T-helper 17 cell (primary cell): Measurements from ENCODE around the gene AMZ2. TPM values are rescaled to one million over a fixed set of nuclear protein-coding genes. Genes with fewer than 3 reads are reported as not detected.
"Not testable (repeated sequence)": the region's sequence is repeated elsewhere in the genome, so short reads cannot be mapped to it uniquely, and the experiment has no call there.

ENCODE experiments used
- ATAC-seq: fragments of 150-1000 bp; cut with Tn5 transposase; 2 replicates; pipeline ENCODE4 v1.10.0; 2021; ENCODE audit warnings: mild to moderate bottlenecking, moderate library complexity
- DNase-seq, 3 donors: peaks; one replicate each; pipeline versions ENCODE4 v3.0.0 to v3.0.0-alpha.2; 2020 to 2021
- H3K9me3 ChIP-seq: one replicate; pipeline ENCODE4 v1.7.0; 2013; ENCODE audit warnings: low read length, mild to moderate bottlenecking; ENCODE audit not compliant: control insufficient read depth, poor library complexity, severe bottlenecking
- H3K27ac Mint-ChIP-seq: one replicate; pipeline ENCODE4 v1.8.0; 2022; ENCODE audit warnings: mild to moderate bottlenecking, moderate library complexity, mixed read lengths
- H3K27me3 Mint-ChIP-seq: one replicate; pipeline ENCODE4 v1.8.0; 2022; ENCODE audit warnings: mixed read lengths
- H3K36me3 Mint-ChIP-seq: one replicate; pipeline ENCODE4 v1.8.0; 2022; ENCODE audit warnings: low read depth, mixed read lengths
- H3K4me1 Mint-ChIP-seq: one replicate; pipeline ENCODE4 v1.8.0; 2022; ENCODE audit warnings: mild to moderate bottlenecking, mixed read lengths
- H3K4me3 Mint-ChIP-seq: one replicate; pipeline ENCODE4 v1.8.0; 2022; ENCODE audit warnings: mild to moderate bottlenecking, moderate library complexity, mixed read lengths
- total RNA-seq, 4 donors: library from RNA in 2 of 4; stranded (reverse) in 2 of 4; gene quantifications; one replicate each; pipeline ENCODE4 v1.2.3 and lab custom pipeline; 2022 to 2026

AMZ2 gene
- total RNA-seq, 2 donors from 2014 or later, result 57.7 to 58.5 TPM

GRCh38 chr17:68228817-68229570 is 18.8 kb upstream of the AMZ2 start:
- Mint-ChIP-seq H3K4me1 (peaks cover 15% of the 10 kb centered on the region), H3K27me3 (no peaks in the 10 kb centered on the region), H3K4me3 (peak overlapping the region; percentile 41), H3K27ac (peak overlapping the region; percentile 89), H3K36me3 (peaks cover 6% of the 10 kb centered on the region)
- no peaks in the 10 kb centered on the region for H3K9me3 ChIP-seq
- no peak for DNase-seq
- no peak for ATAC-seq

GRCh38 chr17:68229619-68230018 is 18.2 kb upstream of the AMZ2 start:
- ATAC-seq, result no peak
- H3K4me3 Mint-ChIP-seq, result no peak overlapping the region
- DNase-seq, result no peak
- H3K9me3 ChIP-seq, result no peaks in the 10 kb centered on the region
- H3K27ac Mint-ChIP-seq, result peak overlapping the region; percentile 51
- peaks cover 6% of the 10 kb centered on the region for H3K36me3 Mint-ChIP-seq
- H3K27me3 Mint-ChIP-seq, result no peaks in the 10 kb centered on the region
- peaks cover 15% of the 10 kb centered on the region for H3K4me1 Mint-ChIP-seq

- H3K27ac Mint-ChIP-seq, result not testable (repeated sequence)
Measured at GRCh38 chr17:68231131-68231530, 16.7 kb upstream of the AMZ2 start.

DNA sequence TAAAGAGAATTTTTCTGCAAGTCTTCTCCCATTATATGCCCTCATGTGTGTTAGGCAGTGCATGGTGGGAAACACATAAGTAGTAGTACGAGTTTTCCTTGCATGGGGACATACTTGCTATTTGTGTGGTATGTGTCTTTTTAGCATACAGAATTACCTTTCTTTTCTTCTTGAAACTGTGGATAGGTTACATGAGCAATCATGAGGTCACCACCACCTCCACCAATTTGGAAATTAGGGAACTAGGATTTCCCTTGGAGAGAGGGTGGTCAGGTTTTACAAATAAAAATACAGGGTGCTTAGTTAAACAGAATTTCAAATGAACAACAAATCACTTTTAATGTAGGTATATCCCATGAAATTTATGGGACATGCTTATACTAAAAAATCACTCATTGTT is 16.3 kb upstream of the AMZ2 start:
- H3K9me3 ChIP-seq, result no peaks in the 10 kb centered on the region
- DNase-seq, result no peak
- H3K27ac Mint-ChIP-seq, result no peak overlapping the region
- no peak overlapping the region for H3K4me3 Mint-ChIP-seq
- H3K36me3 Mint-ChIP-seq, result peaks cover 6% of the 10 kb centered on the region
- H3K27me3 Mint-ChIP-seq, result no peaks in the 10 kb centered on the region
- ATAC-seq, result no peak
- peaks cover 20% of the 10 kb centered on the region for H3K4me1 Mint-ChIP-seq

More at GRCh38 chr17:68231131-68231530, 16.7 kb upstream of the AMZ2 start:
- H3K4me1 Mint-ChIP-seq, result peaks cover 20% of the 10 kb centered on the region
- H3K4me3 Mint-ChIP-seq, H3K27me3 Mint-ChIP-seq, H3K9me3 ChIP-seq, DNase-seq, H3K36me3 Mint-ChIP-seq, ATAC-seq: not testable (repeated sequence)

DNA sequence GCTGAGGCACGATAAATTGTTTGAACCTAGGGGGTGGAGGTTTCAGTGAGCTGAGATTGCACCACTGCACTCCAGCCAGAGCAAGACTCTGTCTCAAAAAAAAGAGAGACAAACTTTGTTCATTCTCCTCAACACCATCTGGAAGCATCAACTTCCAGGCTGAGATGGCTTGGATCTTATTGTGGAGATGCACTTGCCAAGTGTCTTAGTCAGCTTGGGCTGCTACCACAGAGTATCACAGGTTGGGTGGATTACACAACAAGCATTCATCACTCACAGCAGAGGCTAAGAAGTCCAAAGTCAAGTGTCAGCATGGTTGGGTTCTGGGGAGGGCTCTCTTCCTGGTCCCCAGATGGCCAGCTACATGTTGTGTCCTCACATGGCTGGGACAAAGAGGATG is 15.1 kb upstream of the AMZ2 start:
- DNase-seq, H3K36me3 Mint-ChIP-seq, ATAC-seq, H3K27me3 Mint-ChIP-seq, H3K4me3 Mint-ChIP-seq, H3K9me3 ChIP-seq: not testable (repeated sequence)
- peak overlapping the region; percentile 61 for H3K27ac Mint-ChIP-seq
- H3K4me1 Mint-ChIP-seq, result peaks cover 26% of the 10 kb centered on the region

- not testable (repeated sequence) for H3K36me3 Mint-ChIP-seq, H3K4me3 Mint-ChIP-seq, H3K27me3 Mint-ChIP-seq, H3K9me3 ChIP-seq
- DNase-seq (peak in 1 of 3 donors; percentile 27), ATAC-seq (peak; percentile 9)
- Mint-ChIP-seq H3K4me1 (peaks cover 33% of the 10 kb centered on the region), H3K27ac (peak overlapping the region; percentile 83)
Measured at GRCh38 chr17:68234726-68235335, 13.0 kb upstream of the AMZ2 start.

- Mint-ChIP-seq H3K4me1 (peaks cover 38% of the 10 kb centered on the region), H3K27ac (peak overlapping the region; percentile 83)
- DNase-seq, H3K4me3 Mint-ChIP-seq, H3K9me3 ChIP-seq, H3K27me3 Mint-ChIP-seq, H3K36me3 Mint-ChIP-seq, ATAC-seq: not testable (repeated sequence)
Measured at GRCh38 chr17:68235336-68235791, 12.5 kb upstream of the AMZ2 start.

DNA sequence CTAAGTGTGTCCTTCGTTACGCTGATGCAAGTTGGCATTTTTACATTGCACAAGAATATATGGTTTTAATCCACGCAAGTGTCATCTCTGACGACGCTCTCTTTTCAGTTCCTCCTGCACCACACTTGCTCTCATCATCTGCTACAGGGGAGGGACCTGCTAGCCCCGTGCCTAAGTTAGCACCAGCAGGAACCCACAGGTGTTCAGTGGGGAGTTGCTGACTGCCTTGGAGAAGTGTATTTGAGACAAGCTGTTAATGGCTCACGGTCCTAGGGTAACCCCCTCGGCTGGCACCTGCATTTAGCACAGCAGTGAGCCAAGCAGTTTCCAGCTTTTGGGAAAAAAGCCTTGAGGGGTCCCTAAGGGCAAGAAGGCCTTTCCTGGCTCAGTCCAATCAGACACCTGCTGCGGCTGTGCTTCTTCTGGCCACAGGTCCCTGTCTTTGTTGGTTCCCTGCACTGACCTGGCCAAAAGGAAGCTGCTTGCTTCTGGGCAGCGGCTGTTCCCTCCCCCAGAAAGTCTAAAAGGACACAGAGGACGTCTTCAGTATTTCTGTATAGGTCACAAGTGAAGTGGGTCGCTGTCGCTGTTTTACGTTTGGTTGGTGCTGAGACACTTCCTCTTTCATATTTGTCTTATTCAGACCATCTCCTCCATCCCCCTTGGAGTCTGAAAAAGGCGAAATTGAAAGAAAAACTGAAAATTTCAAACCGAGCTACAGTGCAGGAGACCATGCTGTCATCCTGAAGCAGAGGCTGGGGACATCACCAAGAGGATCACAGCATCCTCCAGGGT is 10.3 kb upstream of the AMZ2 start:
- Mint-ChIP-seq H3K4me1 (peaks cover 51% of the 10 kb centered on the region), H3K4me3 (peak overlapping the region; percentile 93), H3K27ac (peak overlapping the region; percentile 99)
- H3K27me3 Mint-ChIP-seq, H3K9me3 ChIP-seq, H3K36me3 Mint-ChIP-seq: not testable (repeated sequence)
- DNase-seq (peak in 2 of 3 donors; percentile 31 to 35), ATAC-seq (peak; percentile 84)

DNA sequence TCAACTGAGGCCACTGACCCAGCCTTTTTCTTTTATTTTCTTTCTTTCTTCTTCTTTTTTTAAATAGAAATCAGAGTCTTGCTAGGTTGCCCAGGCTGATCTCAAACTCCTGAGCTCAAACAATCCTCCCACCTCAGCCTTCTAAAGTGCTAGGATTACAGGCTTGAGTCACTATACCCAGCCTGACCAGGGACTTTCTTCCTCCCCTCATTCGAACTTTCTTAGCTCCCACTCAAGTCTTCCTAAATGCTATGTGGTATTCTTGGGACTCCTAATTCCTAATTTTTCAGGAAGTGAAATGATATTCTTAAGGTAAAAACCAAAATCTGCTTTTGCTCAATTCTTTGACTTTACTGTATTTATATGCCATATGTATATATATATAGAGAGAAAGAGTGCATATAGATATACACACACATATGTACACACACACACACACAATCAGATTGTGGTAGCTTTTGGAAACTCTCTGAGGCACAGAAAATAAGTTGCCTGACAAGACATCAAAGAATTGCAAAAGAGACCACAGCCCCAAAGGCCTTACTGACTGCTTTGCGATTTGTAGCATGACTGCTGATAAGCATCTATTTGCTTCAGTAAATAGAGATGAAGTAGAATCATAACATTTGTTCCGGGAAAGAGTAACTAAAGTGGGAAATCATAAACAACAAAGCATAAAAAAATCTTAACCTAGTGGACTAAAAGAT is 9.5 kb upstream of the AMZ2 start:
- H3K4me3 Mint-ChIP-seq, result peak overlapping the region; percentile 93
- H3K36me3 Mint-ChIP-seq, result peaks cover 6% of the 10 kb centered on the region
- H3K4me1 Mint-ChIP-seq, result peaks cover 51% of the 10 kb centered on the region
- H3K27me3 Mint-ChIP-seq, result no peaks in the 10 kb centered on the region
- DNase-seq (no peak), ATAC-seq (peak; percentile 58)
- H3K27ac Mint-ChIP-seq, result peak overlapping the region; percentile 99
- H3K9me3 ChIP-seq, result no peaks in the 10 kb centered on the region

- ATAC-seq, result peak; percentile 24
- H3K9me3 ChIP-seq, result no peaks in the 10 kb centered on the region
- peak overlapping the region; percentile 99 for H3K27ac Mint-ChIP-seq
Measured at GRCh38 chr17:68238871-68239253, 9.0 kb upstream of the AMZ2 start.

DNA sequence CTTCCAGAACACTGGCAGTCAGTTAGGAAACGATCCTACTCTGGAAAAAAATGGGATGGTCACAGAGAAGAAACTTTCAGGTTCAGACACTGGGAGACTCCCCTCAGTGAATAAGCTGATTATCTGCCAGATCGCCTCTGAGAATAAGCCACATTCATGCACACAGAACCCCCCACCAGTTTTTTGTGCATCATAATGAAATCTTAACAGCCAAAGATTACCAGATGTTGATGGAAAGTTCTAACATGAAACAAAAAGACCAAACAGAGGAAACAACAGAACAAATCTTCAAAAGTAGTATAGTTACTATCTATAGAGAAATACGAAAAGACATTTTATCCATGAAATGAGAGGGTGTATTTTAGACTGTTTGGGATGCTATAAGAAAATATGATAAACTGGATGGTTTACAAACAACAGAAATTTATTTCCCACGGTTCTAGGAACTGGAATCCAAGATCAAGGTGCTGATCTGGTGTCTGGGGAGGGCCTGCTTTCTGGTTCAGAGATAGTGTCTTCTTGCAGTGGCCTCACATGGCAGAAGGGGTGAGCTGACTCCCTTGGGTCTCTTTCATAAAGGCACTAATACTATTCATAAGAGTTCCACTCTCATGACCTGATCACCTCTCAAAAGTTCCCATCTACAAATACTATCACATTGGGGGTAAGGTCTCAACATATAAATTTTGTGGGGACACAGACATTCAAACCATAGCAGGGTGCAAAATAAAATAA is 8.0 kb upstream of the AMZ2 start:
- Mint-ChIP-seq H3K36me3 (peaks cover 6% of the 10 kb centered on the region), H3K27ac (peak overlapping the region; percentile 99), H3K4me3 (peak overlapping the region; percentile 93), H3K4me1 (peaks cover 54% of the 10 kb centered on the region), H3K27me3 (no peaks in the 10 kb centered on the region)
- H3K9me3 ChIP-seq, result no peaks in the 10 kb centered on the region
- DNase-seq (no peak), ATAC-seq (no peak)

More at GRCh38 chr17:68238871-68239253, 9.0 kb upstream of the AMZ2 start:
- Mint-ChIP-seq H3K36me3 (peaks cover 6% of the 10 kb centered on the region), H3K4me1 (peaks cover 53% of the 10 kb centered on the region), H3K4me3 (peak overlapping the region; percentile 93), H3K27me3 (no peaks in the 10 kb centered on the region)
- DNase-seq, result no peak

- H3K4me1 Mint-ChIP-seq, result peaks cover 30% of the 10 kb centered on the region
- peak overlapping the region; percentile 90 for H3K4me3 Mint-ChIP-seq
- no peaks in the 10 kb centered on the region for H3K36me3 Mint-ChIP-seq
- DNase-seq (no peak), ATAC-seq (no peak)
- no peaks in the 10 kb centered on the region for H3K27me3 Mint-ChIP-seq
- H3K27ac Mint-ChIP-seq, result peak overlapping the region; percentile 99
- no peaks in the 10 kb centered on the region for H3K9me3 ChIP-seq
Measured at GRCh38 chr17:68246271-68247028, 1.4 kb upstream of the AMZ2 start.
